ENCODE measurements around the gene VAX1. TPM values are rescaled to one million over a fixed set of nuclear protein-coding genes. Genes with fewer than 3 reads are reported as not detected.

The VAX1 gene
- polyA plus RNA-seq, 1 of the 3 experiments (the other 2 are of a cell fraction), result not detected

- 94% methylated on average over 26 of the region's 34 CpGs for WGBS (ENCODE audit: low lambda C conversion rate)
- Histone ChIP-seq H3K79me2 (ENCODE audit: insufficient read depth) (no peaks in the 10 kb centered on the region), H3K36me3 (replicated peaks in 1 of 2; ENCODE audit: control insufficient read depth in 1 of 2, insufficient read depth in 2 of 2, low read length in 1 of 2) (no peaks in the 10 kb centered on the region), H3K4me1 (ENCODE audit: control insufficient read depth in 1 of 2, insufficient read depth in 2 of 2, low read depth in 1 of 2, low read length in 1 of 2) (peaks cover 0 to 2% of the 10 kb centered on the region in 2 experiments; a peak in 2 of 4 replicates), H3K9me2 (no peaks in the 10 kb centered on the region), H3K9ac (no peak overlapping the region), H2AFZ (ENCODE audit: low read depth) (no peak overlapping the region), H3K27ac (ENCODE audit: low read depth in 2 of 2, low read length in 1 of 2) (no peak overlapping the region), H3K27me3 (ENCODE audit: insufficient read depth) (peaks cover 94% of the 10 kb centered on the region), H3K4me2 (peak overlapping the region; percentile 72; the same call in 1 of the 2 replicates), H3F3A (replicated peaks; ENCODE audit: insufficient read depth) (no peaks in the 10 kb centered on the region), H4K20me1 (ENCODE audit: insufficient read depth) (no peaks in the 10 kb centered on the region), H3K4me3 (ENCODE audit: low read depth in 2 of 2, low read length in 1 of 2) (no peak overlapping the region), H3K9me3 (no peaks in the 10 kb centered on the region)
- peak; percentile 27 for DNase-seq
- ChIA-PET CTCF (interaction anchor here (0.6 to 4.2 kb wide), 4 partner anchors 30 to 340 kb away, joined by 3 to 37 read pairs (median 9); no protein-coding TSS in a partner anchor), POLR2A (no interaction called here)
- TF ChIP-seq ELF1 (IDR thresholded peaks at IDR 0.05) (no peak), SIN3A (IDR thresholded peaks at IDR 0.05; ENCODE audit: borderline replicate concordance, low read depth, low read length) (no peak), FOXM1 (IDR thresholded peaks at IDR 0.05; ENCODE audit: low read depth) (no peak), USF1 (IDR thresholded peaks at IDR 0.05; ENCODE audit: borderline replicate concordance, low read depth) (no peak), RFX5 (IDR thresholded peaks at IDR 0.05; ENCODE audit: low read length) (no peak), EP300 (IDR thresholded peaks at IDR 0.05; ENCODE audit: borderline replicate concordance in 1 of 2, low read depth in 1 of 2, low read length in 1 of 2) (no peak), POLR2AphosphoS5 (IDR thresholded peaks at IDR 0.05; ENCODE audit: low read depth, low read length) (no peak), ZBTB33 (IDR thresholded peaks at IDR 0.05; ENCODE audit: borderline replicate concordance, low read depth) (no peak), FOSL2 (IDR thresholded peaks at IDR 0.05; ENCODE audit: borderline replicate concordance, low read depth) (no peak), TAF1 (IDR thresholded peaks at IDR 0.05; ENCODE audit: borderline replicate concordance, low read depth, low read length) (no peak)
- TF ChIP-seq, protein P1, sequence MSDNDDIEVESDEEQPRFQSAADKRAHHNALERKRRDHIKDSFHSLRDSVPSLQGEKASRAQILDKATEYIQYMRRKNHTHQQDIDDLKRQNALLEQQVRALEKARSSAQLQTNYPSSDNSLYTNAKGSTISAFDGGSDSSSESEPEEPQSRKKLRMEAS (IDR thresholded peaks at IDR 0.05; ENCODE audit: low read depth), result no peak
- TF ChIP-seq, protein P2, sequence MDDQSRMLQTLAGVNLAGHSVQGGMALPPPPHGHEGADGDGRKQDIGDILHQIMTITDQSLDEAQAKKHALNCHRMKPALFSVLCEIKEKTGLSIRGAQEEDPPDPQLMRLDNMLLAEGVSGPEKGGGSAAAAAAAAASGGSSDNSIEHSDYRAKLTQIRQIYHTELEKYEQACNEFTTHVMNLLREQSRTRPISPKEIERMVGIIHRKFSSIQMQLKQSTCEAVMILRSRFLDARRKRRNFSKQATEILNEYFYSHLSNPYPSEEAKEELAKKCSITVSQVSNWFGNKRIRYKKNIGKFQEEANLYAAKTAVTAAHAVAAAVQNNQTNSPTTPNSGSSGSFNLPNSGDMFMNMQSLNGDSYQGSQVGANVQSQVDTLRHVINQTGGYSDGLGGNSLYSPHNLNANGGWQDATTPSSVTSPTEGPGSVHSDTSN (IDR thresholded peaks at IDR 0.05), result no peak
These were observed 1.6 kb downstream of the VAX1 start for GRCh38 chr10:117136391-117136975.

Data from SK-N-SH (cell line).